NCI-H774 (cell line): ENCODE measurements around the gene SUMF1.

Experiments
- DNase-seq: peaks from one replicate; lab custom pipeline; 2025; lab: John Stamatoyannopoulos, UW

SUMF1 gene

DNA sequence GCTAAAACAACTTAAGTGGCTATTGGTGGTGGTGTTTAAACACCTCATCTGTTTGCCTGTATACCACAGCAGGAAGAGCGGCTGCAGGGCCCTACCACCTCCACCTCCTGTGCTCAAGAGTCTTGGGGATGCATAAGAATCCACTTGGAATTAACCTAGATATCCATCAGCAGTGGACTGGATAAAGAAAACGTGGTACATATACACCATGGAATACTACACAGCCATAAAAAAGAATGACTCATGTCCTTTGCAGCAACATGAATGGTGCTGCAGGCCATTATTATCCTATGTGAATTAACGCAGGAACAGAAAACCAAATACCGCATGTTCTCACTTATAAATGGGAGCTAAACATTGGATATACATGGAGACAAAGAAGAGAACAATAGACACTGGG lies 87.1 kb downstream of the SUMF1 start:
- DNase-seq, result no peak

DNA sequence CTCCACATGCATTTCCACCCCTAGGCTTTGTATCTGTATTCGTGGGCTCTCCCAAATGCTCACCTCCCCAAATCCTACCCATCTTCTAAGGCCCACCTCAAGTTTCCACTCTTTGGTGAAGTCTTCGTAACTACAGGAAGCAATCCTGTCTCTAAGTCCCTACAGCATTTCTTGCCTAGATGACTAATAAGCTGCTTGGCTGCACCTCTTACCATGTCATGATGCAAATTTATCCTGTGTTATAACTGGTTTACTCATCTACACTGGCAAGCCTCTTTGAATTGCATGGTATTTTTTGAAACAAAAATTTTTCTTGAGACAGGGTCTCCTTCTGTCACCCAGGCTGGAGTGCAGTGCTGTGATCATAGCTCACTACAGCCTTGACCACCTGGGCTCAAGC lies 90.6 kb downstream of the SUMF1 start:
- no peak for DNase-seq

DNA sequence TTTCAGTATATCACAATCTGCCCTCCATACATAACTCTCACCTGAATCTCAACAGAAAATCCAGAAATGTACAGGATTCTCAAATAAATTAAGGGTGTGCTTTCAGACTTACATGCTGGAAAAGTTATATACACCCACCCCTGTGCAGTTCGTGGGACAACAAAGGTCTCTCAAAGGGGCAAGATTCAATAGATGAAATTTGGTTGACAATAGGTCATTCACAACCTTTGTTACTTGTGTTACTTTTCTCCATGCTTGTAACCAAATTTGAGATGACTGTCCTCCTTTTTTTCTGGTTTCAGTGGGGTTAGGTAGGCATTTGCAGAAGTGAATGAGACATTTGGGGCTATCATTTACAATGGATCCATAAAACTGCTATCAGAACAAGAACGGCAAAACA lies 91.2 kb downstream of the SUMF1 start:
- no peak for DNase-seq

DNA sequence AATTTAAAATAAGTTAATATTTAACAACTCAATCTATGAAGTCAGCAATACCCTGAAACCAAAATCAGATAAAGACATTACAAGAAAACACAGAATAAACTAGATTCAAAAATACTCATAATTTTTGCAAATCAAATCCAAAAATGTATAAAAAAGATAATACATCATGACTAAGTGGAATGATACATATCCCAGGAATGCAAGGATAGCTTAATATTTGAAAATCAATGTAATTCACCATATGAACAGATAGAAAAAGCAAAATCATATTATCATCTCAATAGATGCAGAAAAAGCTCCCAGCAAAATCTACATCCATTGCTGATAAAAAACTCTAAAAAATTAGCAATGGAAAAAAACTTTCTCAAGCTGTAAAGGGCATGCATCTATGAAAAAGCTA lies 93.4 kb downstream of the SUMF1 start:
- no peak for DNase-seq

DNA sequence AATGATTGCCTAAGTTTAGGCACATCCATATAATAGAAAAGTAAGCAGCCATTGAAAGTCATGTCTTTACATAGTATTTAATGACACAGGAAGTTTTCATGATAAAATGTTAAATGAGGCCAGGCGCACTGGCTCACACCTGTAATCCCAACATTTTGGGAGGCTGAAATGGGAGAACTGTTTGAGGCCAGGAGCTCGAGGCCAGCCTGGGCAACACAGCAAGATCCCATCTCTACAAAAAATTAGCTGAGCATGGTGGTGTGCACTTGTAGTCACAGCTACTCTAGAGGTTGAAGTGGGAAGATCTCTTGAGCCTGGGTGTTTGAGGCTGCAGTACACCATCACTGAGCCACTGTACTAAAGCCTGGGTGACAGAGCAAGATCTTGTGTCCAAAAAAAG lies 104.5 kb downstream of the SUMF1 start:
- no peak for DNase-seq

DNA sequence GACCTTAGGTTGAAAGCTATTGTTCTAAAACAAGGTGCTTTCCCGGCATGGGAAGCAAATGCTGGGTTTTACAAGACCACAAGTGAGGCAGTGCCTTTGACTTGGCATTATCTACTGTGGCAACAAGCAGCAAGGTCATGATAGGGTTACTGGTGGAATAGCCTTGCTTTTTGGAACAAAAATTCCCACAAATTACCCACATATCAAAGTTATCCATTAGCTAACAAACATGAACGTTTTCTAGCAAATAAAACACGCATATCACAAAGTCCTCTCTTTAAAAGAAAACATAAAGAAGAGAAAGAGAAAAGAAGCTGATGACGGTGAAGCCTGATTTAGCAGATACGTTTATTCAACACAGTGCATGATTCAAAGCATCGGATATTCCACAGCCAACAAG lies 106.3 kb downstream of the SUMF1 start:
- no peak for DNase-seq

DNA sequence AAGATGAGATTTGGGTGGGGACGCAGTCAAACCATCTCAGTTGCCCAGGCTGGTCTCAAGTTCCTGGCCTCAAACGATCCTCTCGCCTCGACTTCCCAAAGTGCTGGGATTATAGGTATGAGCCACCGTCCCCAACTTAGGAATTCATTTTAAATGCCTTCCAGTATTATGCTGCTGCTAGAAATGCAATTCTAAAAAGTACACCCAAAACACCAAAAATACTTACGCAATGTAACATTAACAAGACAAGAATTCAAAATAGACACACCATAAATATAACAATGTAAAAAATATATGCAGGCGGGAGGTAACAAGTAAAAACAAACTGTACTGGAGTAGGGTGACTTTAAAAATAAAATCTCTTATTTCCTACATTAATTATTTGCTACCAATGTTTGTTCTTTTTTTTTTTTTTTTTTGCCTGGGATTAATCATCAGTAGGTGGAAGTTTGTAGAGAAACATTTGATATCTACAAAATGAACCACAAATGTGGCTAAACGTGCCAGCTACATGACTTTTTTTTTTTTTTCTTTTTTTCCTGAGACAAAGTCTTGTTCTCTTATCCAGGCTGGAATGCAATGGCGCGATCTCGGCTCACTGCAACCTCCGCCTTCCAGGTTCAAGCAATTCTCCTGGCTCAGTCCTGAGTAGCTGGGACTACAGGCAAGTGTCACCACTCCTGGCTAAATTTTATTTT lies 107.1 kb downstream of the SUMF1 start:
- no peak for DNase-seq

DNA sequence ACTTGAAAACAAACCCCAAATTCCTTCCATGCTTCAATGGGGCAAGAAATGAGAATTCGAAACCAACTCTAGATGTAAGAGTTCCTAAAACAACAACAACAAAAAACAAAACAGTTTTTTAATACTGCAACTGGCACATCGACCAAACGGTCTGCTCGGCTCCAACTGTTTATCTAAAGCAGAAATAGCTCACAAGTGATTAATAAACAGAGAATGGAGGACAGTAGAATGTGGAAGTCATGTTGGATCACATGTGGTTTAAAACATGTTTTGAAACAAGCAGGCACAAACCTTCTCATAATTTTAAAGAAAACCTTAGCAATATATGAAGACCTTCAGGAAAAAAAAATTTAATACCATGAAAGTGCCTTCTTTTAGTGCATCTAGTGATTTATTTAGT lies 108.8 kb downstream of the SUMF1 start:
- no peak for DNase-seq

DNA sequence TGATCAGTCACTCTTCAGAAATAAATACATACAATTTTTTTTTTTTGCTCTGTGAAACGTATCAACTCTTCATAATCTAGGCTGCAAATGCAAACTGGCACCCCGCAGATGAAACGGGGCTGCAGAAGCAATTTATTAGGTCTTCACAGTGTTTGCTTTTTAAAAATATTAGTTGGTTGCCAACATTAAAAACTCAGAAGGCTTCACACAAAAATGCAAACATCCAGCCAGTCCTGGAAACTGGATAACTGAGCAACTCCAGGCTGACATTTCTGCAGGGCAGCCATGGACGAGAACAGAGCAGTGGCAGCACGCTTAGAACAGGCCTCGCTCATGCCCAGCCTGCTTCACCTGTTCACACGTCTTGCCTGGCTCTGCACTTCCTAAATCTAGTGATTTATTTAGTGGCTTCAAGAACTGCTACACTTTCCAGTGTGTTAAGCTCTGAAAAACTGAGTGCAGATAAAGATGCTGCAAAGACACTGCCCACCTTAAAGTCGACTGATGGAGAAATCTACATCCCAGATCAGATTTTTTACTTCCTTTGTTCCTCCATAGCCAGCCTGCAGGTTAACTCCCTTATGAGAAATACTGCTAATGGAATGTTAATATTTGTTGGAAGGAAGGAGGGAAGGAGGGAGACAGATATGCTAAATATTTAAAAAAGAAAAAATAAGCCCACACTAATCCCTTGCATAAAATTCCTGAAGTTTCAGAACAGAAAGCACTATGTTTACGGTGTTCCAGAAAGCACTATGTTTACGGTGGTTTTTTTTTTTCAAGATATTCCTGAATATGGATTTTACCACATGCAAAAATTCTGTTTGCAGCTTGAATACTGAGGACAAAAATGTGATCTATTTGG lies 110.3 kb downstream of the SUMF1 start:
- no peak for DNase-seq

DNA sequence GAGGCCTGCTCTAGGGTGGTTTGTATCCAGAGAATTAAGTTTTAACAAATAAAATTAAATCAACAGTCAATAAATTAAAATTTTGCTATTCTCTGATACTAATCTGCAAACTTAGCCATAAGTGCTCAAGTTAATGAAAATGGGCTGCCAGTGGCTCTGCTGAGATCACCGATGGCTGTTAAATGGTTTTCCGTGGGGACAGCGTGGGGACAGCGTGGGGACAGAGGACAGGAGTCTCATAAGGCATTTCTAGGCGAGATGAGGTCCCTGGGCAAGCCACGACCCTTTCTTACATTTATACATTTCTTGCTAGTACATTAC lies 110.9 kb downstream of the SUMF1 start:
- DNase-seq, result no peak

DNA sequence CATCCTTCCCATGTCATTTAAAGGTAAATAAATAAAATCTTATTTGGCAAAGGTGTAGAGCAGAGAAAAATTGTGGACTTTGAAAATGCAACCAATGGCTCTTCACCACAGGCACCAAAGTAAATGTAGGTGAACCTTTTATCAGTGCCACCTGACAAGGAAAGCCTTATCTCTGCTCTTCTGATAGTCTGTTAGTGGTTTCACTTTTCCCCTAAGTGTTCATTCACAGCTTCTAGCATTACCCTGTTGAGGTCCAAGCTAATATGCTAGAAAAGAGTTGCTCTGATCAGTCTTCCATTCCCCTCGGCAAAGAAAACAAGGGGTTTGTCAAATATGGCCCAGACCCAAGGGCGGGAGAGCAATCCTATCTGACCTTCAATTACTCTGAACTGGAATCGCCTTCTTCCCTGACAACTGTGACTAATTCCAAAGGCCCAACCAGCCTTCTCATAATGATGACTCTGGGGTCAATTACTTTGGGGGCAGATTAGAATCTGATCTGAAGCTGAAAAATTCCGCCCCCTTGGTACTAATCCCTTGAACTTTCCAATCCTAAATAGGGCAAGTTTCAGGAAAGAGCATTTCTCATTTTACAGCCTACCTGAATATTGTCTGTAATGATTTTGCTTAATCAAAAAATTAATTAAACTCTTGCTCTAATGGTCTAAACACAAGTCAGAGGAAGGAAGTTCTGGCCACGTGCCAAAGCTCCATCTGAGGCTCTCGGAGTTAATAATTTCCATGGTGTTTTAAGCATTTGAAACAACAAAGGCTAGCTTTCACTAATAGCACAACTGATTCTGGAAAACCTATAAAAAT lies 111.5 kb downstream of the SUMF1 start:
- DNase-seq, result no peak

DNA sequence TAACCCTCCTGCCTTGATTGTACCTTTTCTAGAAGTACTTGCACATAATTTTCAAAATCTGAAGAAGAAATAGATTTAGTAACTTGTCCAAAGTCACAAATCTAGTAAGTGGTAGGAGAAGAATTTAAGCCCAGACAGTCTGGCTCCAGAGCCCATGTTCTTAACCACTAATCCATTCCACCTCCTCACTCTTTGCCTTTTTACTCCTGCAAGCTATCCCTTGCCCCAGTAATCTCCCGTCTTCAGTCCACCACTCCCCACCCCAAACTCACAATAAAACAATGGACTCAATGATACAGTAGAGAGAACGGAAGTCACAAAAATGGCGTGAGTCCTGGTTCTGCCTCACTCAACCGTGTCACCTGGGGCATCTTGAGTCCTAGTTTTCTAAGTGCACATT lies 115.2 kb downstream of the SUMF1 start:
- DNase-seq, result no peak

DNA sequence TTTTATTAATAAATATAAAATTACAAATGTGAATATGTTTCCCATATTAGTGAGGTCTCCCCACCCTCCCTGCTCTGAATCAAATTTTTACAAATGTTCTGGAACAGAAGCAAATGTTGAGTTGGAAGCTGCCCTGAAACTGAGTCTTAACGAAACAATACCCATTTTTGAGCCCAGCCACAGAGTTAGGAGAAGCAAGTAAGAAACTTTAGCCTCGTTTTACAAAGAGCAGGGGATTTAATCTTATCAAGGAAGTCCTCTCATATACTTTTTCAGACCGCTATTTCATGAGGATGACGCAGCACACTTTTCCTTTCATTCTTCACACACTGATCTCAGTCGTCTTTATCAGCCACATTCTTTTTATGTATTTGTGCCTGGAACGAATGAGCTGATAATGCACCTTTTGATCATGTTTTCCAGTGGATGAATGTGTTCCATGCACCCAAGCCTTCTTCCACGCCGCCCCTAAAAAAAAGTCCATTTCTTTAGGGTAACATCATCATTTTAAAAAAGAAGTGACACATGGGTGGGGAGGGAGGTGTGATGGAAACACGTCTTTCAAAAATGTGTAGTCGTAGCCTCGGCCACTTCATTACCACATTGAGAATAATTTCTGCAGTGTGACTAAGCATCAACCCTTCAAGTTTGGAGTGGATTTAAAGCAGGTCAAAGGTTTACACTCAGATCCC lies 115.8 kb downstream of the SUMF1 start:
- DNase-seq, result no peak

DNA sequence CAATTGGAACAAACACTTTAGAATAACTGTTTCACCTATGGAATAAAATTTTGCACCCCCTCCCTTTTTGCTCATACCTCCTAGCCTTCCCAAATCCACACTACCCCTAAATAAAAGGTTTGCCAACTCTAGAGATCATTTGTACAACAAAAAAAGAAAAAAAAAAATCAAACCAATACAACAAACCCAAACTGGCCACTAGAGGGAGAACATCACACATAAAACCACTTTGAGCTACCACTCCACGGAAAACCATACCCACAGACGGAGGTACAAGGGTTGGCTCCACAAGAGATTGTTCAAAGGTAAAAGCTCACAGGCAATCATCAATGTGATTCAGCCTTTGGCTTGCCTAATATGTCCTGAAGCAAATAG lies 116.3 kb downstream of the SUMF1 start:
- DNase-seq, result peak; percentile 24

DNA sequence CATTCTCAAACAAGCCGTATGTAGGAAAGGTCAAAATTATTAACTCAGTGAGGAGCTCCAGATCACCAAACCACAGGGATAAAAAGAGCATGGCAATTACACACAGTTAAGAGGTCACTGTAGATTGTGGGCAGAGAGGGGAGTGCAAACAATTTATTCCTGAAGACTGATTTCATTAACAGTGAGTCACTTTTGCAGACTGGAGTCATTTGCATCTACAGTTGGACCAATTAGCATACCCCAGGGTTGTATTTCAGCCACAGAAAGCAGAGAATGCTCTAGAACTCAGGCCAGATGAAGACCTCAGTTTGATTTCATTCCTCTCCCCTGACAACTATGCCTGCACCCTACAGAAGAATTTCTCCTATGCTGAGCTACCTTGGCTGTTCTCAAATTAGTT lies 123.8 kb downstream of the SUMF1 start:
- DNase-seq, result no peak

DNA sequence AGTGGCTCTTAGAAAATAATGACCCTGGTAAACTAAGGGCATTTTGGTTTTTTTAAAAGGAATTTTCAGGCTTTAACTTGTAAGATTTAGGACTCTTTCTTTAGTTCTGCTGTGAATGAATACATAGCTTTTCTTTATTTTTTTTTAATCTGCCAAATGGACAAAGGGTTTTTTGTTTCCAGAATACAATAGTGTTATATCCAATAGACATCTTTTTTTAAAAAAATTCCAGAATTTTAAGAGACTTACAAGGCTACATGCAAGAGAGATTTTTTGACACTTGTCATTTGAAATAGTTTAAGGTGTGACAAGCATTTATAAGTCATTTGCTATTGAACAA lies 125.8 kb downstream of the SUMF1 start:
- DNase-seq, result no peak

DNA sequence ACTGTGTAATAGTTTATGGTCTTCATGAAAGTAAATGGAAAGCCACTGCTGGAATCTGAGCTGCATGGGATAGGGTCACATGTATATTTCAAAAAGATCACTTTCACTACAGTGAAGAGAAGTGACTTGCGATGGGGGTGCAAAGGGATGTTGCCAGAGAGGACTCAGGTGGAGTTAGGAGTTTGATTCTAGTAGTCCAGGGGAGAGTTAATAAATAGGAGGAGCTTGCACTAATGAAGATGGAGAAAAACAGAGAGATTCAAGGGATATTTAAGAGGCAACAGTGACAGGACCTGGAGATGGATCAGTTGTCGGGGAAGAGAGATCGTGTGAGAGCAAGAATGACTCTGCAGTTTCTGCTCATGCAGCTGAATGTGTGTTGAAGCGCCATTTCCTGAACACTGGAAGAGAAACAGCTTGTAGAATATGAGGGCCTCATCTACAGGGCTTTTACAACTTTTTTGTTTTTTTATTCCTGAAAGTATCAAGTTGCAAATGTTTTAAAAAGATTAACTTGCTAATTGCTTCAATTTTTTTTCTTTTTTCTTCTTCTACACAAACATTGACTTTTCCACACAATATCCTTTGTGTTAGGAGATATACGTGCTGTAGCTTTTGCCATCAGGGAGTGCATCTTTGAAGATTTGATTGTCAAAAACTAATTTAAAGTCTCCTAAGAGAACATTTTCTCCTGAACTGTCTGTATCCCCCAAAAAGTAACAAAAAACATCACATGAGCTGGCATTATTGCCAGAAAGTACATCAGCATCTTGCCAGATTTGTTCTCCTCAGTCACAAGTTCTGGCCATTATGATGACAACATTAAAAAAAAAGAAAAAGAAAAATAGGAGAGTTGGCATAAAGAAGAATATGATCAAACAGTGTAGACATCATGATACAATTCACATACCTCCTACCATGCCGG lies 126.4 kb downstream of the SUMF1 start:
- no peak for DNase-seq

DNA sequence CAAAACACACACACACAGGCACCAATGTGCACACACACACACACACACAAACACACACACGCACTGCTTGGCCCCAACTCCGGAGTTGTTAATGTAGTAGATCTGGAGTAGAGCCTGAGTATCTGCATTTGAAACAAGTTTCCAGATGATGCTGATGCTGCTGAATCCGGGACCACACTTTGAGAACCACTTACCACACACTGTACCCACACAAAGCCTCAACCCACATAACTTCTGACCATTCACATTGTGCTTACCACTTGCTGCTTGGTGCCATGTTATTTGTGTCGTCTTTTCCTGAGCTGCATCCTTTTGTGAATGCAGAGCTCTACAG lies 127.0 kb downstream of the SUMF1 start:
- no peak for DNase-seq

DNA sequence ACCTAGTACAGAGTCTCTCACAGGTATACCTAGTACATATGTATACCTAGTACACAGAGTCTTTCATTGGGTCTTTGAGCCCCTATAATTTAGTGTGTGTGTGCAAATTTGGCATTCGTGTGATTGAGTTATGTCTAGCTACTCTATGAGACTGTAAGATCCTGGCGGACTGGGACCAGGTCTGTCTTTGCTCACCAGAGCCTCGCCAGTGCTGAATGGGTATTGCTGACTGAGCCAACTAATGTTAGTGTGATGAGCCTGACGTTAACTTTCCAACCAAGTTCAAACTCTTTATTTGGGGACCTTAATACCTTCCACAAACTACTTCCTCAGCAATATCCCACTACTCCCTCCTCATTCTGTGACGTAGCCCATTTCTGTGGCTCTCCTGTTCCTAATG lies 128.3 kb downstream of the SUMF1 start:
- no peak for DNase-seq

DNA sequence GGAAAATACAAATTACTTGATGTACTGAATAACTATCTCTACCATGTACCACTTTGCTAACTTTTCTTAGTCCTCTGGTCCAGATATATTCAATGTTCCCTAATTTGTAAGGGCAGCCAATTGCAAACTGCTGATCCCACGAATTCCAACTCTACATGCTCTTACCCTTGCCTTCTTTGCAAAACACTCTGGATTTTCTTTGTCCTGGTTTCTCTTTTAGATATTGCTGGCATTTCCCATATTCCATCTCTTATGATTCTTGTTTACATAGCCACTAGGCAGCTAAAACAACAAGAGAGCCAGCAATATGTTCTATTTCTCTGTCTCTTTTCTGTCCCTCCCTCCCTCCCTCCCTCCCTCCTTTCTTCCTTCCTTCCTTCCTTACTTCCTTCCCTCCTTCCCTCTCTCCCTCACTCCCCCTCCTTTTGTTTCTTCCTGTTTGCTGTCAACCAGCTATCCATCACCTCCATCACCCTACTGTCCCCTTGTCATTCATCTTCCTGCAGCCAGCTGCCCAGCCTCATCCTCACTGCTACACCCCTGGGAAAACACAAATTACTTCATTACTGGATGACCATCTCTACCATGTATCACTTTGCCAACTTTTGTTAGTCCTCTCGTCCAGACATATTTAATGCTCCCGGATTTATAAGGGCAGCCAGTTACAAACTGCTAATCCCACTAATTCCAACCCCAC lies 130.1 kb downstream of the SUMF1 start:
- no peak for DNase-seq
